Cardiac septum (tissue), 1 donor: Measurements from ENCODE around the gene SERPINA5. TPM values are rescaled to one million over a fixed set of nuclear protein-coding genes. Genes with fewer than 3 reads are reported as not detected.

ENCODE experiments used
- DNase-seq: peaks from one replicate; pipeline ENCODE4 v3.0.0-alpha.2; 2020; ENCODE audit warnings: low spot score
- intact Hi-C: fragments of 100-400 bp; cut with DNase I; formaldehyde crosslinking; loops from one replicate; pipeline ENCODE4 v1.14.0; 2022
- total RNA-seq: library from RNA; stranded (reverse); fragmentation: NEBNext Ultra II Directional; extraction: Animal tissue kit (Norgen Biotek cat#: 25700); gene quantifications from one replicate; pipeline ENCODE4 v1.2.1, GENCODE V29; 2021
- donor health status: DM: no; HTN: no; CAD: no.

SERPINA5 gene
- total RNA-seq, 1 donor from 2014 or later, result 1.2 TPM

DNA sequence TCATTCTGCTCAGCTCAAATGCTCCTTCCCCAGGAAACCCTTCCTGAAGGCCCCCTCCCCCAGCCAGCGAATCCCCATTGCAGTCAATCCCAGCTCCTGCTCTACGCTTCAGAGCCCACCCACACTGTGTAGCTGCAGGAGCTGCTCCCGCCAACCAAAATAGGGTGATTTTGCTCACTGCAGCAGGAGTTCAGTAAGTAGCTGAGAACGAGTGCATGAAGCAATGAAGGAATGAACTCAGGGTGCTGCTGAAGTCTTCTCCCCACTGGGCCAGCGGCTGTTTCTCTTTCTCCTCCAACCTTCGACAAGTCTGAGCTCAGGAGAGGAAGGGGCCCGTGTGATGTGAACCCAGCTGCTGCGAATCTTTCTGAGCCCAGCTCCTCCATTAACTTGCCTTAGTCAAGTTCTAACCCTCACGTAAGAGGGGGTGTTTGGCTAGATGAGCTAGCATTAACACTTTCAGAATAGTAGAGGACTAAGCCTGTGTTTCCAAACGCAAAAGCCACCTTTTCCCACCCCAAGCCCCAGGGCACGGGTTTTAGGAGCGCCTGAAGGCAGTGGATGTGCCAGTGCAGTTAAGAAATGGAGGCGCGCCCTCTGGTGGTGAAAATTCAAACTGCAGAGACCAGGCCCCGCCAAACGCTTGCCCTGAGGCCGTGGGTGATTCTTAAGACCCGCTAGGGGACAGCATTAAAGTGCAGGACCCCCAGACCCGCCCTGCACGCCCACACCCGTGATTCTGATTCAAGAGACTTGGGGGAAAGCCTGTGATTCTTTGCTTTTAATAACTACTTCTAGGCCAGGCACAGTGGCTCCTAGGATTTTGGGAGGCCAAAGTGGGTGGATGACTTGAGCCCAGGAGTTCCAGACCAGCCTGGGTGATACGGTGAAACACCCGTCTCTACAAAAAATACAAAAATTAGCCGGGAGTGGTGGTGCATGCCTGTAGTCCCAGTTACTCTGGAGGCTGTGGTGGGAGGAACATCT is 31.9 kb upstream of the SERPINA5 start:
- no peak for DNase-seq
- intact Hi-C loops, result no loop called here

DNA sequence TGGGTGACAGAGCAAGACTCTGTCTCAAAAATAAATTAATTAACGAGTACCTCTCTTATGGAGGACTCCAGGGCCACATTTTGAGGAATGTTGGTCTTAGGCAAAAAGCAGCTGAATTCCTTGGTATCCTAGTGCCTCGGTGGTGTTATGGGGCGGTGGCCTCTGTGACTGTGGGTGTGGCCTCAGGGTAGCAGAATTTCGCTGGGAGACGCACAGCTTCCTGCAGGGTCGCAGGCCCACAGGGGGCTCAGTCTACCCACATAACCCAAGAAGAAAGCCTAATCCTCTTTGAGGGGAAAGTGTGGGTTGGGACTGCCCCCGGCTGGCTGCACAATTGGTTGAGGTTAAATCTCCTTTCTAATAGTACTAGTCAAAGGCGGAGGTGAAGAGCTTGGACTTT is 31.2 kb upstream of the SERPINA5 start:
- DNase-seq, result no peak
- intact Hi-C loops, result no loop called here

DNA sequence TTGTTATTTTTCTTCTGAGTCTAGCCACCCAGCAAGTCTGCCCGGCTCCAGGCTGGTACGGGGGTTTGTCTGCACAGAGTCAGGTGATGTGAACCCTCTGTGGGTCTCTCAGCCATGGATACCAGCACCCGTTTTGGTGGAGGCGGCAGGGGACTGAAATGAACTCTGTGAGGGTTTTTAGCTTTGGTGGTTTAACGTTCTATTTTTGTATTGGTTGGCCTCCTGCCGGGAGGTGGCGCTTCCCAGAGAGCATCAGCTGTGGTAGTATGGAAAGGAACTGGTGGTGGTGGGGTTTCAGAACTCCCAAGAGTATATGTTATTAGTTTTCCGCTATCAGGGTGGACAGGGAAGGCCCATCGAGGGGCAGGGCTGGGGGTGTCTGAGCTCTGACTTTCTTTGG is 25.2 kb upstream of the SERPINA5 start:
- intact Hi-C loops, result no loop called here
- no peak for DNase-seq

- DNase-seq, result no peak
- intact Hi-C loops, result no loop called here
Measured at GRCh38 chr14:94557327-94557726, 23.9 kb upstream of the SERPINA5 start.

GRCh38 chr14:94558842-94559241 is 22.4 kb upstream of the SERPINA5 start:
- intact Hi-C loops, result no loop called here
- no peak for DNase-seq

DNA sequence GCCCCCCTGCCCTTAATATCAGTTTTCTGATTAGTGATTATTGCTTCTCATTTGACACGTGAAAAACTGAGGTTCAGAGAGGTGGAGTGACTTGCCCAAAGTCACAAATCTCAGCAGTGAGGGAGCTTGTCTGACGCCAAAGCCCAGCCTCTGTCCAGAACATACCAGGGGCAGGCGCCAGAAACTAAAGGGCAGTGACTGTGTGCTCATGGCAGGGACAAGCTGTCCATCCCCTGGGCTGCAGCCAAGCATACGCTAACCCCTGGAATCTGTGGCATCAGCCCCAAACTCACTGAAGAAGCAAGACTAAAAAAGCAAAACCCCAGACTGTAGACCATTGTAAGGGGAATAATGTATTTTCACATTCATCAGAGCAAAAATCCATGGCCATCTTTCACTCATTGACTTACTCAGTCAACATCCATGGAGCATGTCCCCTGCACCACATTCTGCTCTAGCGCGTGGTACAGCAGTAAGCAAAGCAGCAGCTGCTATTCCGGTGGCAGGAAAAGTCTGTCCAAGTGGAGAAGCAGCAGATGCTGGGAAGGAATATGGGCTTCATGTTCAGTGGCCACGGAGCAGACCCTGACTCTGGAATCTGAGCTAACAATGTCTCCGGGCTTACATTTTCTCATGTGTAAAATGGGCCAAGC is 21.5 kb upstream of the SERPINA5 start:
- peak; percentile 43 for DNase-seq
- intact Hi-C loops, result no loop called here

DNA sequence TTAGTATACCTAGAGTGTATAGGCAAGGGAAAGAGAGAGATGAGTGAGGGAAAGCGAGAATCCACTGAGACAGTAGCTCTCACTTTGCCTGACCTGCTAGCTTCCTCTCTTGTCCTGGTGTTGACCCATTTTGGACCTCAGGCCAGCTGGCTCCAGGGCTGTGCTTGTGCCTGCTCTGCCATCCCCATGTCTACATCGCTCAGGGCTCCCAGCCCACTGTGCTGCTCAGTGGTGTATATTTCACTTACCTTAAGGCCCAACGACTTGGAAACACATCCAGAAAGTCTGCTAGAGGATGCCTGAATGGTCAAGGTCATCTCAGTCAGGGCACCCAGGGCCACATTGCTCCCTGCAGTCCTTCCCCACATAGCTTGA is 20.9 kb upstream of the SERPINA5 start:
- intact Hi-C loops, result no loop called here

DNA sequence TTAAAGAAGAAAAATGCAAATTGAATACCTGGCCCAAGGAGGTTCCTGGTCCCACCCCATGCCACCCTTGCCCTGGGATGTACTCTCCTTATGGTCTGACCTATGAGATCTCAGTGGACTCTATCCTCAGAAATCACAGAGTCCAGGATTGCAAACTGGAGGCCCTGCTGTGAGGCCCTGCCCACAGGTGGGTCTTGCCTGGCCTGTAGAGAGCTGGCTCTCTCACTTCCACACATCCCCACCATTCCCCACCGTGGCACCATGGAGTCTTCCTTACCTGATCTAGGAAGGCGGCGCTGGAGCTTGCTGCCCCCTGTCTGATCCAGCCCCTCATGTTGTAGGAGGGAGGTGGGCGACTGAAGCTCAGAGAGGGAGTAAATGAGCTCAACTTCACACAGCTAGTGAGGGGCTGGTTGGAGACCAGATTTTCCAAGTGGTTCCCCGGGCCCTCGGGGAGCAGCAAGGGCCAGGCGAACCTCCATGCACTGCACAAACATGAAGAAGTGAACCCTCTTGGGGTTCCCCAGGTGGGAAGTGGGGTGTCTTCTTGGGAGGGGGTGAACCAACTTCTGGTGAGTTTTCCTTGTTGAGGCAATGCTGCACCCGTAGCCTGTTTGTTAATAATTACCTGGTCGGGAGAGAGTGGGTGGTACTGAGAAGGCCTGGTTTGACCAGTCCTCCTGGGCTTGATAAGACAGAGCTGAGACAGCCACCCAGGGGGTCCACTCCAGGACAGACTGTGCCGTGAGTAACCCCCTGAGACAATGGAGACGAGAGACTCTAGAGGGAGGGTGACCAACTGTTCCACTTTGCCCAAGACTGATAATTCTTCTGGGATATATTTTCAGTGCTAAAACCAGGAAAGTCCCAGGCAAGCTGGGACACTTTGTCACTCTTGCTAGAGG is 20.2 kb upstream of the SERPINA5 start, which contains the start of gene SERPINA4:
SERPINA4 (plus strand) TSS at position 692 of the 905 bp plus-strand sequence. CDS start 2,041 bp downstream, outside the sequence.
- intact Hi-C loops, result no loop called here
- peak; percentile 39 for DNase-seq

More for the DNA sequence above, 20.9 kb upstream of the SERPINA5 start:
- DNase-seq, result peak; percentile 33

- peak; percentile 22 for DNase-seq
- intact Hi-C loops, result no loop called here
Measured at GRCh38 chr14:94561656-94562010, 19.6 kb upstream of the SERPINA5 start.

GRCh38 chr14:94562022-94562421 is 19.2 kb upstream of the SERPINA5 start:
- DNase-seq, result peak; percentile 22
- intact Hi-C loops, result no loop called here

- intact Hi-C loops, result no loop called here
Measured at GRCh38 chr14:94562941-94563883, 18.0 kb upstream of the SERPINA5 start.

DNA sequence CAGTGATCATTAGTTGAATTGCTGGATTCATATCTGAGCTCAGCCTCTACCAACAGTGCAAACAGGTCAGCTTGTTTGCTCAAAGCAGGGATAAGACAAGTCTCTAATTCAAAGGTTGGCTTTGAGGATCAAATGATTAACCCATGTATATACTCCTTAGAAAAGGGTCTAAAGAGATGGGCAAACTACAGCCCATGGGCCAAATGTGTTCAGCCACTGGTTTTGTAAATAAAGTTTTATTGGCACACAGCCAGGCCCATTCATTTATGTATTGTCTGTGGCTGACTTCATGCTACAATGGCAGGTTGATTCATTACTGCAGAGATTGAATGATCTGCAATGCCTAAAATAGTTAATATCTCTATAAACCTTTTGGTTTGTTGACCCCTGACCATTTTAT is 16.8 kb upstream of the SERPINA5 start:
- no peak for DNase-seq
- intact Hi-C loops, result no loop called here

More at GRCh38 chr14:94562941-94563883, 18.0 kb upstream of the SERPINA5 start:
- DNase-seq, result peak; percentile 44

DNA sequence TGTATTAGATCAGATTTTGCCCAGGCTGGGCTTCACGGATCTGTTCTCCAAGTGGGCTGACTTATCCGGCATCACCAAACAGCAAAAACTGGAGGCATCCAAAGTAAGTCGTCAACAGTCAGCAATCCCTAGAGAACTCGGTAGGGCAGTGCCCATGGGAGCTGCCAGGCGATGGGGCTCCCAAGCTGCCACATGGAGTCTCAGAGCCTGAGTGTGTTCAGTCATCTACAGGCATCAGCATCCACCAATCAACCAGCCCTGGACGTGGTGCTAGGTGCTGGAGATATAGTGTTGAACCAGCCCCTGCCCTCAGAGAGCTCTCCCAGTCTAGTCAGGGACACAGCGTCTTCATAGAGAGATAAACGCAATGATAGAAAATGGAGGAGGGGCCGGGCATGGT is 13.0 kb upstream of the SERPINA5 start:
- intact Hi-C loops, result no loop called here
- peak; percentile 62 for DNase-seq

- intact Hi-C loops, result no loop called here
- peak; percentile 58 for DNase-seq
Measured at GRCh38 chr14:94569381-94570001, 11.7 kb upstream of the SERPINA5 start.

DNA sequence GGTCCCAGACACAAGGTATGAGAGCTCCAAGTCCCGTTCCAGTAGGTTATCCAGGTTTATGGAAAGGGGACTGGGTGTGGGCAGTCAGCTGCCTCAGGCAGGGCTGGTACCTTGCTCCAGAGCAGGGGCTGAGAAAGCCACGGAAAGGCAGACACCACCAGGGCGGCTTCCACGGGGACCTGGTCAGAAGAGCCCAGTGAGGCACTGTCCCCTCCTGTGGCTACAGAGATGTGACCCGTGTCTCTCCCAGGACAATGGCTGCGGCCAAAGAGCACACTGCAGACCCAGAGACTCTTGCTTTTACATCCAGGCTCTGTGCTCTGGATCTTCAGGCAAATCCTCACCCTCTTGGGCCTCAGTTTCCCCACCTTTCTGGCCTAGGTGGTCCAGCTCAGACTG is 11.2 kb upstream of the SERPINA5 start:
- intact Hi-C loops, result no loop called here
- peak; percentile 51 for DNase-seq

- intact Hi-C loops, result no loop called here
- peak; percentile 67 for DNase-seq
Measured at GRCh38 chr14:94570440-94570839, 10.8 kb upstream of the SERPINA5 start.

GRCh38 chr14:94571395-94571794 is 9.8 kb upstream of the SERPINA5 start:
- intact Hi-C loops, result no loop called here
- peak; percentile 63 for DNase-seq

- DNase-seq, result peak; percentile 67
- intact Hi-C loops, result no loop called here
Measured at GRCh38 chr14:94571950-94572349, 9.3 kb upstream of the SERPINA5 start.
